HG03159 (cell line): ENCODE measurements around the gene LRBA.

Experiments used
- ATAC-seq: cut with Tn5 transposase; IDR thresholded peaks from one replicate; pipeline ENCODE4 v1.9.1; 2021; ENCODE audit warnings: mild to moderate bottlenecking, moderate library complexity; ENCODE audit not compliant: unreplicated experiment

Gene LRBA

DNA sequence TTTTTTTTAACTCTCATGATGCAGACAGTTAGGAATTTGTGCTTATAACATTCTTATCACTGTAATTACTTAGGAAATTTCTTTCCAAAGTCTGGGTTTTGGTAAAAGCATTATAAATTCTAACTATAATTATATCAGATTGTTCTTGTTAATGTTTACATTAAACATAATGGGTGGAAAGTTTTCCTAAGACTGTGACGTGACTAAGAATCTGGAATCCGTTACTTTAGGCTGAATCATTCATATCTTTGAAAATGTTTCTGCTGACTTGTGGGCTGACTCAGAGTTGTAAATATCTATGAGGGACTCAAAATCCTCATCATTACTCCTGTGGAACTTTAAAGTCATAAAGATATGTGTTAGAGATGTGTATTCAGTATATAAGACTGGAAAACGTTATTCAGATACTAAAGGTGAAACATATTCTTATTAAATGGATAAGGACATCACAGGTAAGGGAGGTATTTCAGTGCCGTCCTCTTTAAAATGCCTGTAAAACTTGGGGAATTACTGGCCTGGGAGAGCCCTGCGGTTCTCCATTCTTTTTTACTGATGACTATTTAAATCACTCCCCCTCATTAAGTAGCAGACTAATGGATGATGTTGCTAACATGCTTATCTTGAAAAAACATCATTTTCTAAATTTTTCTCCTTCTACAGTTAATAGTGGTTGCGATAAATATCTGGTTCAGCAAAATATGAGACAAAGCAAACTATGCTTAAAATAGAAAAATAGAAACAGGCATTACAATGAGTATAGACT, 777.8 kb downstream of the LRBA start:
- no peak for ATAC-seq

GRCh38 chr4:150236626-150237025, 778.5 kb downstream of the LRBA start:
- no peak for ATAC-seq

DNA sequence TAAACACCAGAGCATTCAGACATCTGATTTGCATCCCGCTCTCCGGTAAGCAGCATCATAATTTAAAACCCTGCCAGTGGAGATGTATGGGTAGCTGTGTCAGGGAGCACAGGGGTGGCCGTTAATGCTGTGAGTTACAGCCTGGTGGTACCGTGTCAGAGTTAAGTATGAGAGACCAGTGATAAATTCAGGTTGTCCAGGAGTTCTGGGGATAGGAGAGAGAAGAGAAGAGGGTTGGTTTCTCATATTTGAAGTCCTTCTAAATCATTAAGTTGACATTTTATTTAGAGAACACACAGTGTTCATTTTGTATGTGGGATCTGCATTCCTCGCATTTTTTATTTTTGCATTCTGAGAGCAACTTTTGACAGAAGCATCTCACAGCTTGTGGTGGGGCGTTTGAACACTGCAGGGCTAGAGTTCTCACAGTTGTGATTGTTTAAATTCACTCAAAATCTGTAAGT, 779.2 kb downstream of the LRBA start:
- ATAC-seq: no peak

GRCh38 chr4:150235317-150235716, 779.8 kb downstream of the LRBA start:
- no peak for ATAC-seq

GRCh38 chr4:150234246-150234645, 780.8 kb downstream of the LRBA start:
- ATAC-seq: no peak

DNA sequence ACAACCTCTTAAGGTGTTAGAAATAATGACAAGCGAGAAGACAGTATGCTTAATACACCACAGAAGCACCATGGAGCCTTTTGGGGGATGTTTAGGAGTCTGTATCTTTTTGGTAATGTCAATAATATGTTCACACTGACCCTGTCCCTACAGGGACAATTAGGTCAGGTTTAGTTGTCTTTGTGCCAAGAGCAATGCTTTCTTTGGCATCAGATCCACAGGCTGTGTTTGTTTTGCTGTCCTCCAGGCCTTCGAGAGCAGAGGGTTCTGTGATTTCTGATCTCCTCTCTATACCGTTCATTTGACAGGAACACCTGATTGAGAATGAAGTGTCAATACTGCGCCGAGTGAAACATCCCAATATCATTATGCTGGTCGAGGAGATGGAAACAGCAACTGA, 783.1 kb downstream of the LRBA start:
- ATAC-seq: no peak

- ATAC-seq: no peak
Observed at GRCh38 chr4:150231107-150231770, 783.8 kb downstream of the LRBA start.

- ATAC-seq: no peak
Observed at GRCh38 chr4:150230561-150230960, 784.5 kb downstream of the LRBA start.

DNA sequence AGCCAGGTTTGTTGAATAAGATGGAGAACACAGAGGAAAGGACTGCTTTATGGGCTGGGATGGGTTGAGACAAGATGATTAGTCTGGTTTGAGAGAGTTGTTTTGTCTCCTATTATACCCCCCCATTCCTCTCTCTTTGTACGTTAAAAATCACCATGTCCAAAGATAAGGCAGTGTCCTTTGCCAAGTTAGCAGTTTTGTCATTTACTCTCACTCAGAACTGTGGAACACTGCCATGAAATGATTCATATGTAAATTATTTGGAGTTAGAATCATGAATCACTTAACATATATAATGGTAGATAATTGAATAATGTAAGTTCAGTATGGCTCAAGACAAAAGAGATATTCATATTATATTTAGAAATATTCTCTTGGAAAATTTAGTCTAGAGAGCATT, 785.6 kb downstream of the LRBA start:
- no peak for ATAC-seq

DNA sequence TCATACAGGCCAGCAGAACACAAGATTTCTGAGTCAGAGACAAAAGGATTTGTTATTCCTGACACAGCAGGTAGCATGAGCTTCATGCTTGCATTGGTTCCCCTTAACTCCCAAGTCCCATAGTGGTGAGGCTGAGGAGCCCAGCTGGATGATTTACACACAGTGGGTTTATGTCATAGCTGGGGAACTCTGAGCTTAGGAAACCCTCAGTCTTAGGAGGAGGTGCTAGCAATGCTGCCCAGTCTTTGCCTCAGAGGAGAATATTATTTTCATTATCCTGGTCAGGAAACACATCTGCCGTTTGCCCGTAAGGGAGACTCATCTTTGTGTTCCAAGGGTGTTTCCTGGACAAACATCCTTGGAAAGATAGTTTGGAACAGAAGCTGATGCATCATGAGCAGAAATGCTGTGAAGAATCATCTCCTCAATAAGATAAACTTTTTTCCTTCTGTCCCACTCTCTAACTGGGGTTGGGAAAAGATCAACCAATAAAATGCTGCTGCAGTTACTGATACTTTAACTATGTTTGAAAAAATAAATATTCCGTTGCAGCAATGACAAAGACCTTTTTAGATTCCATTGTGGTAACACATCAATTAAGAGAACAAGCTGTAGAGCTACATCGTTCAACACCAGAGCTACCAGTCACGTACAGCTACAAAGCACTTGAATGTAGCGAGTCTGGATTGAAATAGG, 790.0 kb downstream of the LRBA start:
- no peak for ATAC-seq

DNA sequence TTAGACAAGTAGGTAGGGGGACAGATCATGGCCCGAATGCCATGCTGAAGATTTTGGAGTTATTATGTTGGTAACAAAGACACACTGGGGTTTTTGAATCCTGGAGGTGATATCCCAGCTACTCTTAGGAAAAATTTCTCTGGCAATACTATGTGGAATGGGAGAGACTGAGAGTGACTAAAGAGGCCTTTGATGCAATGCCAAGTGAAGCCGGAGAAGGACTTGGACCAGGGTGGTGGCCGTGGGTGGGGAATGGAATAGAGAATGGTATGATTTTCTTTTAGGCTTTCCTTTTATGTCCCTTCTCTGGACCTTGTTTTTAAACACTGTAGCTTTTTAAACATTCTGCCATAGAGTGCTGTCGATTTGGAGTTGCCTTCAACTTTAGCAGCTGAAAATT, 795.2 kb downstream of the LRBA start:
- no peak for ATAC-seq

DNA sequence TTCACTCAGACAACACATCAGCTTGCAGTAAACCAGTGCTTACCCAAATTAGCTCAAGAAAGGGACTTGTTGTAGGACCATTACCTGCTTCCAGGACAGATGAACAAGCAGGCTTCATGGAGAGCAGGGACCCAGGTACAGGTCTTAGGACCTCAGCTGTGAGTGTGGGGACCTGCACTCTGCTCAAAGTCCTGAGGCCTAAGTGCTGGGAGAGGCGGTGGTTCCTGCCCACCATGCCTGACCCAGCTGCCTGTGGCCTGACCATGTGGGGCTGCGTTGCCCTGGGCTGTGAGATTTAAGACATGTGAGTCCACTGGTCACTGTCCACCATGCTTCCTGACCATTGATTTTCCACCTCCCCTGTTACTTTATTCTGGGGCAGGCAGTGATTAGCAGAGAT, 796.6 kb downstream of the LRBA start:
- no peak for ATAC-seq

DNA sequence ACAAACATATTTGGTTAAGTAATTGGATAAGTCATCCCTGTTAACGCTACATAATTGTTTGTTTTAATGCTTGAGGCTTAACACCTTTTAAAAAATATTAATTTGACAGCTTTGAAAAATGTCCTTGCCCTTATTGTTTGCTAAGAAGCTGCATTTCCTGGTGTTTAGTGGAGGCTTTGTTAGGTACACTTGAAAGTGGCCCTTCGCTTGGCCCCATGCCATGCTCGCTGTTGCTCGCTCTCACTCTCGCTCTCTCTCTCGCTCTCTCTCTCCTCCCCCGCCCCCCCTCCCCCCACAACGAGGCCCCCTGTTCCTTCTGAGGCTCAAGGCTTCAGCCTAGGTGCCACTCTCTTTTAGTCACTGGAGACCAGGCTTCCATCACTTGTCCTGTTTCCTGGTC, 797.3 kb downstream of the LRBA start:
- no peak for ATAC-seq

GRCh38 chr4:150217192-150217591, 797.9 kb downstream of the LRBA start:
- no peak for ATAC-seq

DNA sequence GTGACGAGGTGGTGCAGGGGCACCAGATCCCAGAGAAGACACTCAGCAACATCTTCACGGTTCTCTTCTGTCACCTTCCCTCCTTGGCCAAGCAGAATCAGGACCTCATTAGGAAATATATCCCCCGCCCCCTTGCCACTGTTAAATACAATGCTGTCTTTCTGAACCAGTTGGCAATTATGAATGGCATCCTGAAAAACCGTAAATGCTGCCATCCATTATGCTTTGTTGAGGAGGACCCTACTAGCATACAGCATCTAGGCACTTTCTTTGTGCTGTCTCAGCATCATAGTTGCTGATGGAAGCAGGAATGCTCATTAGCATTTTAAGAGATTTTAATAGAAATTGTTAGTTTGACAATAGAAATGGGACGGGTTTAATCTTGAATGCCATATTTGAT, 798.4 kb downstream of the LRBA start:
- ATAC-seq: no peak

DNA sequence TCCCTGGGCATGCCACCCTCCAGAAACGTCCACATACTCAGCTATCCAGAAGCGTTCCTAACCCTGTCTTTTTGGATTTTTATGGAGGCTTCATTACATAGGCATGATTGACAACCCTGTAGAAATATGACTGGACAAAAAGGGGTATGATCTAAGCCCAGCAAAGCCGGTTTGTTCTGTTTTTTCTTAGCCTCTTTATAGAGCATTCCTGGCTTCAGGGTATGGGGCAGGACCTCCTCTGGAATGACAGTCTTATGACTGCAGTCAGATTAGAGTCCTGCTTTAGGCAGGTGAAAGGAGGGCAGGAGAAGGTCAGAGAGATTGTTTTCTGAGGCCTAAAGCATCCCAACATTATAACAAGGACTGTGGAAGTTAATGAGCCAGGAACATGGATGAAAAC, 799.5 kb downstream of the LRBA start:
- ATAC-seq: no peak
